ENCODE data around the gene XPC.
A peak's percentile ranks its signal among the peaks of the same experiment; 100 is the strongest.

The XPC gene

DNA sequence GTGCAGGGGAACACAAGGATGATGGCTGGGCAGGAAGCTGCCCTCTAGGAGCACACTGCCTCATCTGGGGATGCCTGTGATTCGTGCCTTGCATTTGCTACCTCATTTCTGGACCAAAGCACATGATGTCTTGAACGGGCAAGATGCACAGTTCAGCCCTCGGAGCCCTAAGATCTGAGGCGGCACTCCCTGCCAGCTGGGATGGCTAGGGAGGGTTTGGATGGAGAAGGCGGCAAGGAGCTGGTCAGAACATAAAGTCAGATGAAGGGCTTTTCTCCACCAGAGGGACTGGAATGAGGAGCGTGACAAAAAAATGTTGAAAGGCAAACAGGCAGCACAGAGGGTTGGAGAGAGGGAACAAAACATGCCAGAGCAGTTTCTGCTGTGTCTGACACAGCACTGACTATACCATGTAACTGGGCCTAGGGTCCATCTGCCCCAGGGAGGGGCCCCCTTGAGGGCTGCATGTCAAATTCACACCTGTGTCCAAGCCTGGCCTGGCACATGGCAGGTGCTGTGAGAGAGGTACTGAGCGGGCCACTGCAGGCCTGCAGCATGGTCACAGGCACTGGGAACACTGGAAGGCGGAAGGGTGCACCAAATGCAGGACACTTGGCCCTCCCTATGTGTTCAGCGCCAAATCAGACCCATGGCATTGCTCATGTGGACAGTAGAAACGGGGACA, 31.9 kb downstream of the XPC start:
- DNase-seq, result no peak

GRCh38 chr3:14145670-14146380, 32.6 kb downstream of the XPC start:
- DNase-seq, result no peak

GRCh38 chr3:14145236-14145635, 33.2 kb downstream of the XPC start:
- no peak for DNase-seq

GRCh38 chr3:14144423-14145075, 33.9 kb downstream of the XPC start:
- peak; percentile 33 for DNase-seq

DNA sequence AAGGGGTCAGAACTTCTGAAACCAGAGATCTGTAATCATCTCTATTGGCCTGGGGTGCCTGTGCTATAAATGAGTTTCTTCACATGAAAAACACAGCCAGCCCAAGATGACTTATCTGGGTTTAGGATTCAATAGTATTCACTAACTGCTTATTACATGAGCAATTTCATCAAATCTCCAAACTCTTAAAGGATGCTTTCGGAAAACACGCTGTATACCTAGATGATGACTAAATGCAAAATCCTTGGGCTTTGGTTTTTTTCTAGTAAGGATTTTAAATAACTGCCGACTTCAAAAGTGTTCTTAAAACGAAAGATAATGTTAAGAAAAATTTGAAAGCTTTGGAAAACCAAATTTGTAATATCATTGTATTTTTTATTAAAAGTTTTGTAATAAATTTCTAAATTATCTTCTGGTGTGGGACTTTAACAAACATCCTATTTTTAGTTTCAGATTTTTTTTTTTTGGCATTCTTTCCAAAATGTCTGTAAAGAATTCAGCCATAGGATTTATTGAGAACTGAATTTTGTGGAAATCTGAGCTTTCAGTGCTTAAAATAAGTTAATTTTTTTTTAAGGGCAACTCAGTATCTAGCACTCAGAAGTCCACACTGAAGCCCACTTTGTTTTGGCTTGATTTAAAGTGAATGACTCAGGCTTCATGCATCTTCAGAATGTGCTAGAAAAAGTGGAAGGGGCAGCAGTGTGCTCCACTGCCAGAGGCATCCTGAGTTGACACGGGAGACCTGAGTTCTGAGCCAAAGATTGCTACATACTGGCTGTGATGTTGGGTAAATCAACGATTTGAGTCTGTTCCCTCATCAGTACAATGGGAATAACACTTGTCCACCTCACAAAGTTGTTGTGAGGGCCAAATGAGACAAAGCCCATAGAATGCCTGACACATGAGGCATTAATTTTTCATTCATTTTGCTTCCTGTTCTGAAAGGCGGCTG, 34.9 kb downstream of the XPC start:
- no peak for DNase-seq

- no peak for DNase-seq
Observed at GRCh38 chr3:14142567-14143270, 35.7 kb downstream of the XPC start.

GRCh38 chr3:14141602-14142341, 36.6 kb downstream of the XPC start:
- DNase-seq, result no peak

- no peak for DNase-seq
Observed at GRCh38 chr3:14141144-14141543, 37.3 kb downstream of the XPC start.

GRCh38 chr3:14140668-14141067, 37.7 kb downstream of the XPC start:
- DNase-seq, result no peak

- no peak for DNase-seq
Observed at GRCh38 chr3:14139771-14140170, 38.6 kb downstream of the XPC start.

DNA sequence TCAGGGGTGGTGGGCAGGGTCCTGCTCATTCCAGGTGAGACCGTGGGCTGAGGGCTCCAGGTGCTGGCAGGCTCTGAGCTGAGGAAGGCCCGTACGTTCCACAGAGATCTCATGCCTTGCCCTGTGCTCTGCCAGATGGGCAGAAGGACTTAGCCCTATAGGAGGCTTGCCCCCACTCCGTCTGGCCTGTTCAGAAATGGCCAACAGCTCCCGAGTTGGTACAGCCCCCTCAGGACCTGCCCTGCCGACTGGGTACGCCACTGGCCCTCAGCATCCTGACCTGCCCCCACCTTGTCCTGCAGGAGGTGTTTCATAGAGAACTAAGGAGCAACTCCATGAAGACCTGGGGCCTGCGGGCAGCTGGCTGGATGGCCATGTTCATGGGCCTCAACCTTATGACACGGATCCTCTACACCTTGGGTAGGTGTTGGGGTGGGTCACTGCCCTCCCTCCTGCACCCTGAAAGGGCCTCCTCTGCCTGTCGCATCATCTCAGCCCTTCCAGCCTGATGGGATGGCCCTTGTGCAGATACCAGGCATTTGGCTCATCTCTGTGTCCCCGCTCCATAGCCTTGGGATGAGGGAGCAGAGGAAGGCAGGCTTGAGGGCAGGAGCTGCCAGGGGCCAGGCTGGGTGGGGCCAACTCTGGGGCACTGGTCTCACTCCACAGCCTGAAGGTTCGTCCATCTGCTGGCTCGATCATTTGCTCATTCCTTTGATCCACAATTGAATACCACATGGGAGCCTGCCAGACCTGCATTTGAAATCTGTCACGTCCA, 39.3 kb downstream of the XPC start:
- no peak for DNase-seq

- DNase-seq, result no peak
Observed at GRCh38 chr3:14138109-14138877, 40.1 kb downstream of the XPC start.

DNA sequence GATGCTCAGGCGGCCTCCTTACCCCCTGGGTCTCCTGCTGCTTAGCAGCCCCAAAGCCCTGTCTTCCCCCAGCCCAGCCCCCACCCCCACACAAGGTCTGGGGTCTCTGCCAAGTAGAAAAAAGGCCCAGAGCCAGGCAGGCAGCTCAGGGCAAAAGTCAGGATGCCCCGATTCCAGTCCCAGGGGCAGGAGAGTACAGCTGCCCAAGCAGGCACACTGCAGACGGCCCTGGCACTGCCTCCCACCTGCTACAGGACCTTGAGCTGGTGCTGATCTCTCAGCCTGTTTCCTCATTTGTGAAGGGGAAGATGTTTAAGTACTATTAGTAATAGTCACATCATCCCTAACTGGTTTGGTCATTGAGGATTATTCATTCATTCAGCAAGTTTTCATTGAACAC, 41.0 kb downstream of the XPC start:
- DNase-seq, result no peak

- no peak for DNase-seq
Observed at GRCh38 chr3:14137004-14137403, 41.4 kb downstream of the XPC start.

DNA sequence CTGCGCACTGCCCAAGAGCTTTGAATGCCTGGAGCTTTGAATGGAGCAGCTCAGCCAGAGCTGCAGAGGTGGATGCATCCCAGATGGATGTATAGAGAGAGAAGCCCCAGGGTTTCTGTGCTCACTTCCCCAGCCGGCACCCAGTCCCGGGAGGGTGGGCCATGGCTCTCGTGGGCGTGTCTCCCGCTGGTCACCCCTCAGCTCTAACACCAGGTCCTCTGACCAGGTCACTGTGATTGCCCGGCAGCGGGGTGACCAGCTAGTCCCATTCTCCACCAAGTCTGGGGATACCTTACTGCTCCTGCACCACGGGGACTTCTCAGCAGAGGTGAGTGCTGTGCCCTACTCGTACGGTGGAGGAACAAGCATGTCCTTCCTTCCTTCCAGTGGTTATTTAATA, 42.8 kb downstream of the XPC start:
- DNase-seq, result no peak

GRCh38 chr3:14134291-14134690, 44.1 kb downstream of the XPC start:
- DNase-seq, result no peak

DNA sequence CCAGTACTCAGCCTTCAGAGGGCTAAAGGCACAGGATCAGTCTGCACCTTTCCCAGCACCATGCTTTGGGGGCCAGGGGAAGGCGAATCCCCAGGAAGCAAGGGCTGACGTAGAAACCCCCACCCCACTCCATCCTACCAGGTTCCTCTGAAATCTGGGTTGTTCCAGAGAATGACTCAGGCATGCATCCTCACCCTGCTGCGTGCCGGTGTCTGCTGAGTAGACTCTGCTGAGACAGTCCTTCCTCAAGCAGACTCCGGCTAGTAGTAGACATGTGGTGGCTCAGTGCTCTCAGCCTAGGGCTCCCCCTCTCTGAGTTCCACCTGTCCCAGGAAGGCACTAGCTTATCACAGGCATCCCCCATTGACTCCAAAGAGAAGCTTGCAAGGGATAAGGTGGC, 44.5 kb downstream of the XPC start:
- no peak for DNase-seq

- DNase-seq, result no peak
Observed at GRCh38 chr3:14133188-14133800, 45.1 kb downstream of the XPC start.

DNA sequence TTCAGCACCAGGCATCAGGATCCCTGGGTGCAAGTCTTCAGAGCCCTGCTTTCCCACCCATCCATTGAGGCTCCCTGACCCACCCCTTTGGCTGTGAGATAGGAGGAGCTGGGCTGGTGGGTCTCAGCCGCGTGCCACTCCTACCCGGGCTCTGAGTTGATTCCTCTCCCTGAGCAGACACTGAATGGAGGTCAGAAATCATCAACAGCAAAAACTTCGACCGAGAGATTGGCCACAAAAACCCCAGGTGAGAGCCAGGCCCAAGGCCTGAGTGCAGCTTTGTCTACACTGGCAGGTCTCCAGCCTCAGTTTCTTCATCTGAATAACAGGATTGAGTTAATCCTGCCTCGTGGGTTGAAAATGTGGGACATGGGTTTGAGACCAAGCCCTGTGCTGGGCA, 45.7 kb downstream of the XPC start:
- no peak for DNase-seq

DNA sequence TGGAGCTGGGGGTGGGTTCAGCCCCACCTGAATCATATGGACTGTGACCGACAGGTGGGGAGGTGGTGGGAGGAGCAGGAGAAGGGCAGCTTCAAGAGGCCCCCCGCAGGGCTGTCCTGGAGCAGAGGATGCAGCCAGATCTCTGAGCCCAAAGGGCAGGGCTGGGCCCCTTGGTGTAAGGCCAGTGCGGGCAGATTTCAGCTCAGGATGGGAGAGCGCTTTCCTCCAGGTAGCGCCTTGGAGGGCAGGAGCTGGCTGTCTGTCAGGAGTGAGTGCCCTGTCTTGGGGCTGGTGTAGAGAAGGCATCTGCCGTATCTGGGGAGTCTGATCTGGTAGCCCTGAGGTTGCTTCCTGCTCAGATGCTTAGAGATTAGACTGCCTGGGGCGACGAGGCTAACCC, 46.3 kb downstream of the XPC start:
- no peak for DNase-seq

All from NCI-H1048 (cell line).